Measurements from ENCODE around the gene CCT8. TPM values are rescaled to one million over a fixed set of nuclear protein-coding genes. Genes with fewer than 3 reads are reported as not detected.

CCT8 gene
- total RNA-seq: 155 and 163 TPM in 2 replicates

GRCh38 chr21:29073222-29074006, at the start of gene CCT8:
Gene CCT8 (minus strand): TSS chr21:29073648. CDS start chr21:29073590, 58 bp downstream.
- TF ChIP-seq CTCF (IDR thresholded peaks at IDR 0.05; ENCODE audit: extremely low read depth, low read depth, low read length): no peak
- H3K79me2 ChIP-seq (ENCODE audit: insufficient read depth, low read length): peaks cover 52% of the 10 kb centered on the region
- peaks cover 21% of the 10 kb centered on the region for H4K20me1 ChIP-seq (ENCODE audit: insufficient read depth, low read length)

GRCh38 chr21:29121759-29122158, 48.3 kb upstream of the CCT8 start:
- H2AFZ ChIP-seq (ENCODE audit: low read length): no peak overlapping the region
- no peak overlapping the region for H3K27ac ChIP-seq (ENCODE audit: low read depth, low read length)
- no peaks in the 10 kb centered on the region for H4K20me1 ChIP-seq (ENCODE audit: insufficient read depth, low read length)
- H3K27me3 ChIP-seq (ENCODE audit: insufficient read depth, low read length): no peaks in the 10 kb centered on the region
- no peaks in the 10 kb centered on the region for H3K4me1 ChIP-seq (ENCODE audit: insufficient read depth, low read length)
- DNase-seq (ENCODE audit: insufficient read length, low spot score, missing footprints): no peak
- H3K9me3 ChIP-seq (ENCODE audit: low read depth, low read length): no peaks in the 10 kb centered on the region
- no peaks in the 10 kb centered on the region for H3K36me3 ChIP-seq (ENCODE audit: insufficient read depth, low read length)
- no peak for TF ChIP-seq CTCF (IDR thresholded peaks at IDR 0.05; ENCODE audit: extremely low read depth, low read depth, low read length)
- no peaks in the 10 kb centered on the region for H3K79me2 ChIP-seq (ENCODE audit: insufficient read depth, low read length)
- H3K4me2 ChIP-seq (ENCODE audit: insufficient read depth, low read length): no peak overlapping the region
- no peak overlapping the region for H3K4me3 ChIP-seq (ENCODE audit: insufficient read depth, low read length)

More at GRCh38 chr21:29073222-29074006, at the start of gene CCT8:
- H3K4me1 ChIP-seq (ENCODE audit: insufficient read depth, low read length): peaks cover 21% of the 10 kb centered on the region
- peak within 1 kb of the TSS; percentile 83 for H3K27ac ChIP-seq (ENCODE audit: low read depth, low read length)
- peak within 1 kb of the TSS; percentile 90 for H3K4me2 ChIP-seq (ENCODE audit: insufficient read depth, low read length)
- peaks cover 7% of the 10 kb centered on the region for H3K36me3 ChIP-seq (ENCODE audit: insufficient read depth, low read length)
- no peaks in the 10 kb centered on the region for H3K27me3 ChIP-seq (ENCODE audit: insufficient read depth, low read length)
- peak; percentile 97 for DNase-seq (ENCODE audit: insufficient read length, low spot score, missing footprints)
- no peaks in the 10 kb centered on the region for H3K9me3 ChIP-seq (ENCODE audit: low read depth, low read length)
- H2AFZ ChIP-seq (ENCODE audit: low read length): peak within 1 kb of the TSS; percentile 86
- peak within 1 kb of the TSS; percentile 84 for H3K4me3 ChIP-seq (ENCODE audit: insufficient read depth, low read length)

GRCh38 chr21:29117372-29117955, 44.0 kb upstream of the CCT8 start:
- no peak overlapping the region for H3K4me2 ChIP-seq (ENCODE audit: insufficient read depth, low read length)
- H3K27me3 ChIP-seq (ENCODE audit: insufficient read depth, low read length): no peaks in the 10 kb centered on the region
- no peak overlapping the region for H3K27ac ChIP-seq (ENCODE audit: low read depth, low read length)
- peaks cover 12% of the 10 kb centered on the region for H3K4me1 ChIP-seq (ENCODE audit: insufficient read depth, low read length)
- H3K36me3 ChIP-seq (ENCODE audit: insufficient read depth, low read length): no peaks in the 10 kb centered on the region
- no peak overlapping the region for H3K4me3 ChIP-seq (ENCODE audit: insufficient read depth, low read length)
- no peaks in the 10 kb centered on the region for H4K20me1 ChIP-seq (ENCODE audit: insufficient read depth, low read length)
- H2AFZ ChIP-seq (ENCODE audit: low read length): no peak overlapping the region
- no peak for DNase-seq (ENCODE audit: insufficient read length, low spot score, missing footprints)
- no peaks in the 10 kb centered on the region for H3K9me3 ChIP-seq (ENCODE audit: low read depth, low read length)
- TF ChIP-seq CTCF (IDR thresholded peaks at IDR 0.05; ENCODE audit: extremely low read depth, low read depth, low read length): no peak
- H3K79me2 ChIP-seq (ENCODE audit: insufficient read depth, low read length): no peaks in the 10 kb centered on the region

GRCh38 chr21:29115899-29116298, 42.5 kb upstream of the CCT8 start:
- H3K36me3 ChIP-seq (ENCODE audit: insufficient read depth, low read length): no peaks in the 10 kb centered on the region
- no peak overlapping the region for H3K4me3 ChIP-seq (ENCODE audit: insufficient read depth, low read length)
- peak; percentile 13 for DNase-seq (ENCODE audit: insufficient read length, low spot score, missing footprints)
- no peaks in the 10 kb centered on the region for H3K27me3 ChIP-seq (ENCODE audit: insufficient read depth, low read length)
- no peak for TF ChIP-seq CTCF (IDR thresholded peaks at IDR 0.05; ENCODE audit: extremely low read depth, low read depth, low read length)
- H3K9me3 ChIP-seq (ENCODE audit: low read depth, low read length): no peaks in the 10 kb centered on the region
- no peaks in the 10 kb centered on the region for H4K20me1 ChIP-seq (ENCODE audit: insufficient read depth, low read length)
- H3K27ac ChIP-seq (ENCODE audit: low read depth, low read length): no peak overlapping the region
- H3K4me1 ChIP-seq (ENCODE audit: insufficient read depth, low read length): peaks cover 12% of the 10 kb centered on the region
- no peaks in the 10 kb centered on the region for H3K79me2 ChIP-seq (ENCODE audit: insufficient read depth, low read length)
- H2AFZ ChIP-seq (ENCODE audit: low read length): peak overlapping the region; percentile 22
- no peak overlapping the region for H3K4me2 ChIP-seq (ENCODE audit: insufficient read depth, low read length)
